Colon (tissue), 2 donors: ENCODE results near the gene CAPZA1.

Experiments
- FAIRE-seq: peaks from 2 replicates; lab custom pipeline; 2012; peaks lifted over from hg19 to GRCh38; lab: Jason Lieb, UNC
- donor health status: control.
- donor health status: control.

Gene CAPZA1

GRCh38 chr1:112715264-112716053, 95.8 kb downstream of the CAPZA1 start, which contains the start of gene PPM1J:
Gene PPM1J, minus strand, starts transcription at chr1:112715332. Its CDS starts 31 bp downstream, at chr1:112715301.
- FAIRE-seq: no peak

- FAIRE-seq: no peak
Observed at GRCh38 chr1:112716133-112716720, 96.6 kb downstream of the CAPZA1 start.

GRCh38 chr1:112717263-112717873, 97.7 kb downstream of the CAPZA1 start:
- FAIRE-seq: no peak

GRCh38 chr1:112718691-112719418, 99.2 kb downstream of the CAPZA1 start:
- no peak for FAIRE-seq

- no peak for FAIRE-seq
Observed at GRCh38 chr1:112719706-112720105, 100.1 kb downstream of the CAPZA1 start.

- no peak for FAIRE-seq
Observed at GRCh38 chr1:112720800-112721199, 101.2 kb downstream of the CAPZA1 start.
